IMR-90 (cell line): Measurements from ENCODE around the gene IGF1R. TPM values are rescaled to one million over a fixed set of nuclear protein-coding genes. Genes with fewer than 3 reads are reported as not detected.

Experiments
- CEBPB ChIP-seq: IDR thresholded peaks from 2 replicates; pipeline ENCODE4 v1.6.1; 2012; ENCODE audit warnings: low read depth, low read length, improper control_type of control experiment
- RAD21 ChIP-seq: IDR thresholded peaks from 2 replicates; pipeline ENCODE4 v1.6.1; 2012; ENCODE audit warnings: low read length, improper control_type of control experiment
- polyA plus RNA-seq, 3 experiments: library from polyadenylated mRNA; depleted of rRNA; stranded (reverse); fragments of >200 nt; gene quantifications; 2 replicates each; pipeline ENCODE4 v1.2.3, GENCODE V29; 2012; ENCODE audit warnings: low replicate concordance in 1 of 3
- total RNA-seq: library from RNA; depleted of rRNA; stranded (reverse); fragments of >200 nt; gene quantifications from 2 replicates; pipeline ENCODE4 v1.2.3, GENCODE V29; 2012
- TF ChIP-seq, protein P1 (sequence below): conservative IDR thresholded peaks from 2 replicates; pipeline ENCODE4 v1.5.1; 2012; ENCODE audit warnings: mild to moderate bottlenecking, low read depth, low read length, improper control_type of control experiment
- TF ChIP-seq, protein P2 (sequence below): fragments of 150-350 bp; IDR thresholded peaks from 2 replicates; pipeline ENCODE4 v1.6.1; 2016; ENCODE audit warnings: low read depth, mild to moderate bottlenecking, low read length, moderate library complexity, borderline replicate concordance

IGF1R gene
- total and polyA plus RNA-seq, 2 of the 4 experiments (the other 2 are of a cell fraction): 24.0 to 24.9 TPM

DNA sequence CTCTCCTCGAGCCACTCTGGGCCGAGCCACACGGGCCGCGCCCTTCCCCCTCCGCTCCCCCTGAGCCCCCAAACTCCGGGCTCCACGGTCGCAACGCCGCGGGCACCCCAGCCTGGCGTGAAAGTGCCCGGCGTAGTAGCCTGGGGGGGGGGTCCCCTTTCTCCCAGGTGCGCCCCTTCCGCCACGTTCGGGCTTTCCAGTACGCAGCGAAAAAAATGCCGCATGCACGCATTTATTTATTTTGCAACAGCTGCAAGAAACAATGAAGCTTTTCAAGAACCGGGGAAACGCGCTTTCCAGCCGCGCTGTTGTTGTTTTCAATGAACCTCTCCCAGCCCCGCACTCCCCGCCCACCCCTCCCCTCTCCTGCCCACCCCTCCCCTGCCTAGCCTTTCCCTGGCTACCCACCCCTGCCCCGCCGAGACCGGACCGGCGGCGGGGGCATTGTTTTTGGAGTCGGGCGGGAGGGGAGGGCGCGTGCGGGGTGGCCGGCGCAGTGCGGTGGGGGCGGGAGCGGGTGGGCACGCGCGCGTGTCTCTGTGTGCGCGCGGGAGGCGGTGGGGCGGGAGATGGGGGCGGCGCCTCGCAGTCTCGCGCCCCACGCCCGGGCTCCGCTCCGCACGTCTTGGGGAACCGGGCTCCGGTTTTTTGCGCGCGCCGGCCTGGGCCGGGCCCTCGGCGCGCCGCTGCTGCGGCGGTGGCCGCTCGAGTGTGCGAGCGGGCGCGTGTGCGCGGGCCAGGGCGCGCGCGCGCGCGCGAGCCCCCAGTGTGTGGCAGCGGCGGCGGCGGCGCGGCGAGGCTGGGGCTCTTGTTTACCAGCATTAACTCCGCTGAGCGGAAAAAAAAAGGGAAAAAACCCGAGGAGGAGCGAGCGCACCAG lies at the start of gene IGF1R (continued):
- TF ChIP-seq, protein P1, sequence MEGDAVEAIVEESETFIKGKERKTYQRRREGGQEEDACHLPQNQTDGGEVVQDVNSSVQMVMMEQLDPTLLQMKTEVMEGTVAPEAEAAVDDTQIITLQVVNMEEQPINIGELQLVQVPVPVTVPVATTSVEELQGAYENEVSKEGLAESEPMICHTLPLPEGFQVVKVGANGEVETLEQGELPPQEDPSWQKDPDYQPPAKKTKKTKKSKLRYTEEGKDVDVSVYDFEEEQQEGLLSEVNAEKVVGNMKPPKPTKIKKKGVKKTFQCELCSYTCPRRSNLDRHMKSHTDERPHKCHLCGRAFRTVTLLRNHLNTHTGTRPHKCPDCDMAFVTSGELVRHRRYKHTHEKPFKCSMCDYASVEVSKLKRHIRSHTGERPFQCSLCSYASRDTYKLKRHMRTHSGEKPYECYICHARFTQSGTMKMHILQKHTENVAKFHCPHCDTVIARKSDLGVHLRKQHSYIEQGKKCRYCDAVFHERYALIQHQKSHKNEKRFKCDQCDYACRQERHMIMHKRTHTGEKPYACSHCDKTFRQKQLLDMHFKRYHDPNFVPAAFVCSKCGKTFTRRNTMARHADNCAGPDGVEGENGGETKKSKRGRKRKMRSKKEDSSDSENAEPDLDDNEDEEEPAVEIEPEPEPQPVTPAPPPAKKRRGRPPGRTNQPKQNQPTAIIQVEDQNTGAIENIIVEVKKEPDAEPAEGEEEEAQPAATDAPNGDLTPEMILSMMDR: no peak
- TF ChIP-seq RAD21: no peak
- no peak for TF ChIP-seq CEBPB
- TF ChIP-seq, protein P2, sequence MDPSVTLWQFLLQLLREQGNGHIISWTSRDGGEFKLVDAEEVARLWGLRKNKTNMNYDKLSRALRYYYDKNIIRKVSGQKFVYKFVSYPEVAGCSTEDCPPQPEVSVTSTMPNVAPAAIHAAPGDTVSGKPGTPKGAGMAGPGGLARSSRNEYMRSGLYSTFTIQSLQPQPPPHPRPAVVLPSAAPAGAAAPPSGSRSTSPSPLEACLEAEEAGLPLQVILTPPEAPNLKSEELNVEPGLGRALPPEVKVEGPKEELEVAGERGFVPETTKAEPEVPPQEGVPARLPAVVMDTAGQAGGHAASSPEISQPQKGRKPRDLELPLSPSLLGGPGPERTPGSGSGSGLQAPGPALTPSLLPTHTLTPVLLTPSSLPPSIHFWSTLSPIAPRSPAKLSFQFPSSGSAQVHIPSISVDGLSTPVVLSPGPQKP: no peak
